Tibial nerve (tissue), 4 donors: ENCODE data around the gene IL36RN. TPM values are rescaled to one million over a fixed set of nuclear protein-coding genes. Genes with fewer than 3 reads are reported as not detected.
"Not testable (repeated sequence)": the region's sequence is repeated elsewhere in the genome, so short reads cannot be mapped to it uniquely, and the experiment has no call there.

Source experiments
- DNase-seq, 2 donors: peaks; one replicate each; pipeline ENCODE4 v3.0.0-alpha.2; 2019; ENCODE audit warnings: low spot score in 2 of 2
- H3K27ac ChIP-seq, 4 donors: fragments of 200-600 bp; sonication (generic) in 3 of 4; one replicate each; pipeline ENCODE4 v1.5.1; 2017 to 2019; ENCODE audit warnings: mild to moderate bottlenecking in 1 of 4
- H3K27me3 ChIP-seq, 2 donors: fragments of 200-600 bp; sonication (generic) in 1 of 2; one replicate each; pipeline versions ENCODE4 v1.5.1 to v1.6.0; 2017 to 2019
- H3K36me3 ChIP-seq, 3 donors: fragments of 200-600 bp; sonication (generic); one replicate each; pipeline ENCODE4 v1.5.1; 2018 to 2019
- H3K4me1 ChIP-seq, 4 donors: fragments of 200-600 bp; sonication (generic) in 3 of 4; one replicate each; pipeline ENCODE4 v1.5.1; 2017 to 2019
- H3K4me3 ChIP-seq, 4 donors: fragments of 200-600 bp; sonication (generic) in 3 of 4; one replicate each; pipeline ENCODE4 v1.5.1; 2017 to 2019; ENCODE audit warnings: mild to moderate bottlenecking in 1 of 4, moderate library complexity in 1 of 4
- H3K9me3 ChIP-seq, 4 donors: fragments of 200-600 bp; sonication (generic) in 3 of 4; one replicate each; pipeline ENCODE4 v1.5.1; 2017 to 2019
- CTCF ChIP-seq, 5 experiments: fragments of 200-600 bp in 3 of 5; fragments of 450-650 bp in 2 of 5; sonication (generic) in 3 of 5; IDR thresholded peaks; one replicate each; pipeline ENCODE4 v1.5.1; 2016 to 2019; ENCODE audit warnings: antibody characterized with exemption in 5 of 5, mild to moderate bottlenecking in 3 of 5, moderate library complexity in 2 of 5
- EP300 ChIP-seq, 2 donors: sonication (generic); formaldehyde crosslinking; IDR thresholded peaks; one replicate each; pipeline ENCODE4 v1.6.1; 2017; ENCODE audit warnings: antibody characterized with exemption in 2 of 2, mild to moderate bottlenecking in 1 of 2
- POLR2A ChIP-seq, 2 donors: fragments of 450-650 bp; IDR thresholded peaks; one replicate each; pipeline ENCODE4 v1.6.1; 2017; ENCODE audit warnings: antibody characterized with exemption in 2 of 2, mild to moderate bottlenecking in 2 of 2, moderate library complexity in 2 of 2
- WGBS, 2 donors: methylation state at CpG; one replicate each; pipeline ENCODE4 v1.1.5; 2018; 5-methylcytosine and 5-hydroxymethylcytosine counted together
- total RNA-seq, 4 donors: library from RNA; depleted of rRNA; stranded (reverse); fragments of >200 nt; gene quantifications; one replicate each; pipeline ENCODE4 v1.1.0, GENCODE V29; 2016

IL36RN gene
- total RNA-seq, 4 donors from 2014 or later, result not detected

GRCh38 chr2:113088213-113088992 is 29.4 kb downstream of the IL36RN start:
- H3K36me3 ChIP-seq, result no peaks in the 10 kb centered on the region
- no peaks in the 10 kb centered on the region for H3K27me3 ChIP-seq
- DNase-seq, result no peak
- H3K4me3 ChIP-seq, result no peak overlapping the region
- TF ChIP-seq POLR2A (IDR thresholded peaks at IDR 0.05), result no peak
- no peak for TF ChIP-seq EP300 (IDR thresholded peaks at IDR 0.05)
- no peak for TF ChIP-seq CTCF (IDR thresholded peaks at IDR 0.05)
- H3K9me3 ChIP-seq, result no peaks in the 10 kb centered on the region
- no peaks in the 10 kb centered on the region for H3K4me1 ChIP-seq
- no peak overlapping the region for H3K27ac ChIP-seq

DNA sequence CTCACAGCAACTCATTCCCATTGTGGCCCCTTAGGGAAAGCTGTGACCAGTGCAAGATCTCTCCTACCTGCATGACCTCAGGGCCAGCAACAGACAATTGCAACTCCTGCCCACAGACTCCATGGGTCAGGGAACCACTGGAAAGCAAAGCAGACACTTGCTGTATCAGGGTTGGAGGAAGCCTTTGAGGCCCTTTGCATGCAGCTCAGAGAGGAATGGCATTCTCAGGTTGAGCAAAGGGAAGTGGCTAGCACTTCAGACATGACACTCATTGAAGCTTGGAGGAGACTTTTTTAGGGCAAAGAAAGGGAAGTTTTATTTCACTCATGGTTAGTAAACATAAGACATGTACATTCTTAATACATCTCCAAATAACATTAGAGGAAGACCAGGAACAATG is 30.9 kb downstream of the IL36RN start:
- no peak for DNase-seq

DNA sequence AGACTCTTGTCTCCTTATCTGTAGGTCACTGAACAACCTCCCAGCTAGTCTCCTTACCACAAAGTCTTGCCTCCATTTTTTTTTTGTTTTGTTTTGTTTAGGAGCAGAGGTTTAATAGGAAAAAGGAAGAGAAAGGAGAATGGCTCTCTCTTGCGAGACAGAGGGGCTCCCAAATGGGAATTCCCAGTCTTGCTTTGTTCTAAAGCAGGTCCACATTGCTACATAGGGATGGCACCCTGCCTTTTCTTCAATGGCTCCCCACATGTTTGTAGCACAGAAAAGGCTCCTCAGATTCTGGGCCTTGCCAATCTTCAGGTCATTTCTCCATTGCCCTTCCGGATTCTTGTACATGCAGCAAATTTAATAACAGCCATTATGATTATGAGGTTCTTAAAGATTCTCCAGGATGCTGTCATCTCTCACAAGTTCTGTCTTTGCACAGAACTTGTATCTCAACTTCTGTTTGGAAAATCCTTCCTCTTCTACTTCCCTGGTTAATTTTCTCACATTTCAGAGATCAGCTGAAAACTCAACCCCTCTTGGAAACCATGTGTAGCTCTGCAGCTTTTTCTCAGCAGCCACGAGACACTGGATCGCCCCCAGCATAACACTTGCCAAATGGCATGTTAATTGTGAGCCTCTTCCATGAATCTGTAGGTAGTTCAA is 32.4 kb downstream of the IL36RN start:
- no peak for TF ChIP-seq POLR2A (IDR thresholded peaks at IDR 0.05)
- no peak for TF ChIP-seq CTCF (IDR thresholded peaks at IDR 0.05)
- TF ChIP-seq EP300 (IDR thresholded peaks at IDR 0.05), result no peak
- 68 to 78% methylated on average over 4 of the region's 4 CpGs for WGBS, 2 donors
- Histone ChIP-seq H3K27ac (no peak overlapping the region), H3K4me1 (no peaks in the 10 kb centered on the region), H3K9me3 (peaks cover 0 to 7% (median 0%) of the 10 kb centered on the region in 4 donors), H3K4me3 (no peak overlapping the region), H3K27me3 (no peaks in the 10 kb centered on the region), H3K36me3 (no peaks in the 10 kb centered on the region)
- DNase-seq, result no peak

More for the DNA sequence above, 30.9 kb downstream of the IL36RN start:
- TF ChIP-seq POLR2A (IDR thresholded peaks at IDR 0.05) (no peak), EP300 (IDR thresholded peaks at IDR 0.05) (no peak), CTCF (IDR thresholded peaks at IDR 0.05) (no peak)
- Histone ChIP-seq H3K27ac (no peak overlapping the region), H3K36me3 (no peaks in the 10 kb centered on the region), H3K9me3 (peaks cover 0 to 3% (median 0%) of the 10 kb centered on the region in 4 donors), H3K4me1 (no peaks in the 10 kb centered on the region), H3K4me3 (no peak overlapping the region), H3K27me3 (no peaks in the 10 kb centered on the region)

- Histone ChIP-seq H3K27me3 (no peaks in the 10 kb centered on the region), H3K9me3 (peaks cover 0 to 10% (median 0%) of the 10 kb centered on the region in 4 donors), H3K27ac (no peak overlapping the region), H3K36me3 (no peaks in the 10 kb centered on the region), H3K4me3 (no peak overlapping the region), H3K4me1 (no peaks in the 10 kb centered on the region)
- whole genome bisulfite sequencing, 2 donors, result 83 to 90% methylated on average over 5 of the region's 5 CpGs
- no peak for TF ChIP-seq EP300 (IDR thresholded peaks at IDR 0.05)
- no peak for TF ChIP-seq CTCF (IDR thresholded peaks at IDR 0.05)
- TF ChIP-seq POLR2A (IDR thresholded peaks at IDR 0.05), result no peak
- no peak for DNase-seq
Measured at GRCh38 chr2:113092864-113093612, 34.0 kb downstream of the IL36RN start.

DNA sequence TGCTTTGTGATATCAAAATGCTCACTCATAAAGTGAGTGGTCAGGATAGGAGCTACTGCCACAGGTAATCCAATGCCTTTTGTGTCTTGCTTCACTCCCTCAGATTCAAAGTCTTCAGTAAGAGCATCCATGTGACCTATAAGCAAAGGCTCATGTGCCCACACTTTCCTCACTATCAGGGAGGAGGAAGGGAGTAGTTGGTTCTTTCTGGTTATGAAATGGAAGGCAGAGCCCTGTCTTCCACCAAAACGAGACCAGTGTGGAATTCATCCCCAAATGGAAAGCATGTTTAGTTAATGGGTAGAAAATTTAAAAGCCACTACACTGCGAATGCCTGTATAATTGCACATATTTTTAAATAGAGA is 34.6 kb downstream of the IL36RN start:
- Histone ChIP-seq H3K27me3 (no peaks in the 10 kb centered on the region), H3K9me3 (peaks cover 0 to 10% (median 0%) of the 10 kb centered on the region in 4 donors), H3K4me1 (no peaks in the 10 kb centered on the region), H3K36me3 (no peaks in the 10 kb centered on the region), H3K4me3 (no peak overlapping the region), H3K27ac (no peak overlapping the region)
- 49 to 76% methylated on average over 2 of the region's 2 CpGs for WGBS, 2 donors
- TF ChIP-seq CTCF (IDR thresholded peaks at IDR 0.05) (no peak), POLR2A (IDR thresholded peaks at IDR 0.05) (no peak), EP300 (IDR thresholded peaks at IDR 0.05) (no peak)
- DNase-seq, result no peak

- 92 to 94% methylated on average over 14 of the region's 14 CpGs for WGBS, 2 donors
- not testable (repeated sequence) for H3K9me3 ChIP-seq, H3K4me1 ChIP-seq, H3K36me3 ChIP-seq, H3K27me3 ChIP-seq, DNase-seq, H3K27ac ChIP-seq, H3K4me3 ChIP-seq
Measured at GRCh38 chr2:113096306-113096705, 37.3 kb downstream of the IL36RN start.

- H3K36me3 ChIP-seq, H3K4me3 ChIP-seq, DNase-seq, H3K4me1 ChIP-seq, H3K27ac ChIP-seq, H3K9me3 ChIP-seq, H3K27me3 ChIP-seq: not testable (repeated sequence)
- WGBS, 2 donors, result 84 to 85% methylated on average over 2 of the region's 2 CpGs
Measured at GRCh38 chr2:113096842-113097618, 38.0 kb downstream of the IL36RN start.
